Pancreas (tissue), 10 donors: ENCODE data around the gene ATP12A. TPM values are rescaled to one million over a fixed set of nuclear protein-coding genes. Genes with fewer than 3 reads are reported as not detected.
A peak's percentile ranks its signal among the peaks of the same experiment; 100 is the strongest.

Experiments used
- ATAC-seq, 4 donors: fragments of 200-7000 bp; cut with Tn5 transposase; one replicate each; pipeline versions ENCODE4 v1.8.0 to v1.9.1; 2020; ENCODE audit warnings: mild to moderate bottlenecking in 4 of 4, moderate library complexity in 4 of 4
- DNase-seq, 6 donors: peaks; one replicate each; pipeline ENCODE4 v3.0.0-alpha.2; 2020
- FAIRE-seq: peaks from 2 replicates; lab custom pipeline; 2012; peaks lifted over from hg19 to GRCh38; lab: Jason Lieb, UNC
- H3K27ac ChIP-seq, 4 donors: fragments of 200-600 bp; sonication (generic); 1 replicate in 3 of 4; 2 replicates in 1 of 4; pipeline versions ENCODE4 v1.5.0 to v1.8.0; 2020
- H3K27me3 ChIP-seq, 4 donors: fragments of 200-600 bp; one replicate each; pipeline ENCODE4 v1.8.0; 2021
- H3K36me3 ChIP-seq, 3 donors: fragments of 200-600 bp; sonication (generic) in 1 of 3; one replicate each; pipeline versions ENCODE4 v1.5.0 to v1.8.0; 2020 to 2021
- H3K4me1 ChIP-seq, 3 donors: fragments of 200-600 bp; one replicate each; pipeline ENCODE4 v1.8.0; 2021
- H3K4me3 ChIP-seq, 4 donors: fragments of 200-600 bp; sonication (generic) in 2 of 4; one replicate each; pipeline versions ENCODE4 v1.5.0 to v1.8.0; 2020 to 2021
- H3K9me3 ChIP-seq, 4 donors: fragments of 200-600 bp; one replicate each; pipeline ENCODE4 v1.8.0; 2021
- CTCF ChIP-seq, 4 donors: fragments of 200-600 bp; sonication (generic) in 3 of 4; IDR thresholded peaks; one replicate each; pipeline versions ENCODE4 v1.5.0 to v1.8.0; 2021; ENCODE audit warnings: antibody characterized with exemption in 4 of 4
- WGBS, 2 donors: extraction: QIAGEN DNeasy Blood & Tissue Kit; methylation state at CpG; one replicate each; pipeline ENCODE4 v1.1.7; 2013; 5-methylcytosine and 5-hydroxymethylcytosine counted together
- intact Hi-C, 3 donors: fragments of 100-400 bp; cut with DNase I; formaldehyde crosslinking; loops; one replicate each; pipeline versions ENCODE4 v1.11.1 to v1.14.2; 2022
- polyA plus RNA-seq, 2 donors: library from polyadenylated mRNA; stranded (reverse); fragments of 200-250 nt; gene quantifications; one replicate each; pipeline ENCODE4 v1.2.3, GENCODE V29; 2013
- total RNA-seq, 6 donors: library from RNA; stranded (reverse); fragmentation: NEBNext Ultra II Directional in 4 of 6; extraction: Animal tissue kit (Norgen Biotek cat#: 25700) in 4 of 6; gene quantifications; one replicate each; pipeline versions ENCODE4 v1.2.1 to v1.2.4, GENCODE V29; 2021 to 2023
- donor health status: healthy with polysubstance abuse.
- donor health status: DM: no; HTN: no; CAD: no; lungs with moderate emphysema.
- donor health status: DM: no; HTN: no; CAD: no.
- donor health status: control.
- donor health status: control.
- donor health status: Bipolar disorder and iron deficiency.
- donor health status: DM: yes; HTN: yes; CAD: no.
- donor health status: DM: no; HTN: no; CAD: no.
- donor health status: DM: no; HTN: no; CAD: no.
- donor health status: DM: yes; HTN: yes; CAD: no.

ATP12A gene
- total and polyA plus RNA-seq, 8 donors, result 0.05 to 0.06 TPM; not detected in 6

GRCh38 chr13:24648271-24648670, 31.9 kb upstream of the ATP12A start:
- H3K4me1 ChIP-seq, result no peaks in the 10 kb centered on the region
- H3K4me3 ChIP-seq, result no peak overlapping the region
- ATAC-seq (no peak), FAIRE-seq (no peak), DNase-seq (no peak)
- H3K36me3 ChIP-seq, result no peaks in the 10 kb centered on the region
- H3K27ac ChIP-seq, result no peak overlapping the region
- H3K9me3 ChIP-seq, result no peaks in the 10 kb centered on the region
- H3K27me3 ChIP-seq, result no peaks in the 10 kb centered on the region
- TF ChIP-seq CTCF (IDR thresholded peaks at IDR 0.05), result no peak
- intact Hi-C loops, result no loop called here

GRCh38 chr13:24648983-24649687, 31.1 kb upstream of the ATP12A start:
- no peak overlapping the region for H3K4me3 ChIP-seq
- TF ChIP-seq CTCF (IDR thresholded peaks at IDR 0.05), result no peak
- 84 to 86% methylated on average over 14 of the region's 14 CpGs for WGBS, 2 donors
- FAIRE-seq (no peak), ATAC-seq (no peak), DNase-seq (no peak)
- no peaks in the 10 kb centered on the region for H3K4me1 ChIP-seq
- no peaks in the 10 kb centered on the region for H3K27me3 ChIP-seq
- H3K36me3 ChIP-seq, result no peaks in the 10 kb centered on the region
- intact Hi-C loops, result no loop called here
- no peaks in the 10 kb centered on the region for H3K9me3 ChIP-seq
- H3K27ac ChIP-seq, result no peak overlapping the region

GRCh38 chr13:24649688-24650043, 30.5 kb upstream of the ATP12A start:
- intact Hi-C loops, result no loop called here
- H3K27me3 ChIP-seq, result no peaks in the 10 kb centered on the region
- WGBS, 2 donors, result 35 to 37% methylated on average over 2 of the region's 2 CpGs
- TF ChIP-seq CTCF (IDR thresholded peaks at IDR 0.05), result no peak
- H3K27ac ChIP-seq, result no peak overlapping the region
- FAIRE-seq (no peak), ATAC-seq (peak in 1 of 4 donors; percentile 38), DNase-seq (no peak)
- H3K36me3 ChIP-seq, result no peaks in the 10 kb centered on the region
- no peaks in the 10 kb centered on the region for H3K9me3 ChIP-seq
- H3K4me3 ChIP-seq, result no peak overlapping the region
- no peaks in the 10 kb centered on the region for H3K4me1 ChIP-seq

- no peak overlapping the region for H3K4me3 ChIP-seq
- H3K27me3 ChIP-seq, result no peaks in the 10 kb centered on the region
- no peaks in the 10 kb centered on the region for H3K4me1 ChIP-seq
- 55 to 56% methylated on average over 3 of the region's 3 CpGs for WGBS, 2 donors
- H3K9me3 ChIP-seq, result no peaks in the 10 kb centered on the region
- intact Hi-C loops, result no loop called here
- ATAC-seq (no peak), FAIRE-seq (no peak), DNase-seq (no peak)
- no peak for TF ChIP-seq CTCF (IDR thresholded peaks at IDR 0.05)
- no peak overlapping the region for H3K27ac ChIP-seq
- no peaks in the 10 kb centered on the region for H3K36me3 ChIP-seq
Observed at GRCh38 chr13:24650161-24650560, 30.0 kb upstream of the ATP12A start.

- no peaks in the 10 kb centered on the region for H3K4me1 ChIP-seq
- H3K27ac ChIP-seq, result no peak overlapping the region
- H3K9me3 ChIP-seq, result no peaks in the 10 kb centered on the region
- H3K27me3 ChIP-seq, result no peaks in the 10 kb centered on the region
- no peak for TF ChIP-seq CTCF (IDR thresholded peaks at IDR 0.05)
- DNase-seq (no peak), ATAC-seq (no peak), FAIRE-seq (no peak)
- WGBS, 2 donors, result 76 to 80% methylated on average over 7 of the region's 7 CpGs
- no peaks in the 10 kb centered on the region for H3K36me3 ChIP-seq
- intact Hi-C loops, result no loop called here
- H3K4me3 ChIP-seq, result no peak overlapping the region
Observed at GRCh38 chr13:24651718-24652345, 28.4 kb upstream of the ATP12A start.
